Gastrocnemius medialis (tissue), 4 donors: Measurements from ENCODE around the gene PALLD.

Experiments
- CTCF ChIP-seq, 5 experiments: fragments of 450-650 bp in 3 of 5; fragments of 200-600 bp in 2 of 5; sonication (generic) in 2 of 5; IDR thresholded peaks in 4 of 5; conservative IDR thresholded peaks in 1 of 5; 1 replicate in 4 of 5; 2 replicates in 1 of 5; pipeline ENCODE4 v1.5.1; 2016 to 2019; ENCODE audit warnings: antibody characterized with exemption in 5 of 5, mild to moderate bottlenecking in 3 of 5, moderate library complexity in 3 of 5
- POLR2A ChIP-seq, 2 donors: fragments of 450-650 bp; IDR thresholded peaks; one replicate each; pipeline ENCODE4 v1.6.1; 2017; ENCODE audit warnings: antibody characterized with exemption in 2 of 2, mild to moderate bottlenecking in 2 of 2, moderate library complexity in 2 of 2

DNA sequence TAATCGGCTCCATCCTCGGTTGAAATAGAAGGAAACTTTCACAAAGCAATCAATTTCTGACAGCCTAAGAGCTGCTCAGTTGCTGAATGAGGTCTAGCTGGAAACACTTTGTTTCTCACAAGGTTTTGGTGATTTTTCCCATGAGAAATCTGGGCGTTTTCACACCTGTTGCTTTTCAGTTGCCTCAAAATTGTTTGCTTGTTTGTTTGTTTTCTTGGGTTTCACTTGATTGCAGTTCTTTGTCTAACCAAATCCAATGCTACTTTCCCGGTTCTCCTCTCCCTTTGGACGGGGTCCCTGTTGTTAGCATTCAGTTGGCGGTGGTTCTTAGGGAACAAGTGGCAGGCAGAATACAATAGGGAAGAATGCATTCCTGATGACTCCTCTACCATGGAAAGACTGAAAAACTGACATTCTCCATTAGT, 135.5 kb downstream of the PALLD start:
- TF ChIP-seq POLR2A (IDR thresholded peaks at IDR 0.05), result no peak
- TF ChIP-seq CTCF (IDR thresholded peaks at IDR 0.05 in 4 of 5, conservative IDR thresholded peaks at IDR 0.05 in 1 of 5), result no peak
